Natural killer cell (primary cell): ENCODE results near the gene GIMAP8. TPM values are rescaled to one million over a fixed set of nuclear protein-coding genes. Genes with fewer than 3 reads are reported as not detected.
A peak's percentile ranks its signal among the peaks of the same experiment; 100 is the strongest.

Experiments used
- ATAC-seq, 3 donors: fragments of 150-1000 bp in 2 of 3; fragments of 200-7000 bp in 1 of 3; cut with Tn5 transposase; 1 replicate in 1 of 3; 2 replicates in 2 of 3; pipeline ENCODE4 v1.10.0; 2021; ENCODE audit warnings: mild to moderate bottlenecking in 2 of 3, moderate library complexity in 2 of 3
- DNase-seq, 2 donors: peaks; one replicate each; pipeline versions ENCODE4 v3.0.0 to v3.0.0-alpha.2; 2013 to 2021; ENCODE audit warnings: mixed read lengths in 1 of 2
- H3K27ac ChIP-seq: one replicate; pipeline ENCODE4 v1.5.1; 2013; ENCODE audit warnings: mild to moderate bottlenecking, low read length
- H3K27me3 ChIP-seq: one replicate; pipeline ENCODE4 v1.6.1; 2013; ENCODE audit warnings: low read length; ENCODE audit not compliant: control insufficient read depth, insufficient read depth
- H3K36me3 ChIP-seq: one replicate; pipeline ENCODE4 v1.6.1; 2013; ENCODE audit warnings: low read length; ENCODE audit not compliant: control insufficient read depth, insufficient read depth
- H3K4me1 ChIP-seq: one replicate; pipeline ENCODE4 v1.6.1; 2013; ENCODE audit warnings: low read length; ENCODE audit not compliant: control insufficient read depth, insufficient read depth
- H3K4me3 ChIP-seq: one replicate; pipeline ENCODE4 v1.5.1; 2013; ENCODE audit warnings: low read length
- H3K9me3 ChIP-seq: one replicate; pipeline ENCODE4 v1.6.1; 2013; ENCODE audit warnings: low read length; ENCODE audit not compliant: control insufficient read depth, insufficient read depth
- H3K27ac Mint-ChIP-seq, 2 donors: one replicate each; pipeline ENCODE4 v1.8.0; 2022; ENCODE audit warnings: mild to moderate bottlenecking in 2 of 2, mixed read lengths in 2 of 2, moderate library complexity in 1 of 2
- H3K27me3 Mint-ChIP-seq, 2 donors: one replicate each; pipeline ENCODE4 v1.8.0; 2022; ENCODE audit warnings: low read depth in 2 of 2, mixed read lengths in 2 of 2
- H3K36me3 Mint-ChIP-seq: one replicate; pipeline ENCODE4 v1.8.0; 2022; ENCODE audit warnings: mixed read lengths
- H3K4me1 Mint-ChIP-seq, 2 donors: one replicate each; pipeline ENCODE4 v1.8.0; 2022; ENCODE audit warnings: mixed read lengths in 2 of 2
- H3K4me3 Mint-ChIP-seq: one replicate; pipeline ENCODE4 v1.8.0; 2022; ENCODE audit warnings: mild to moderate bottlenecking, moderate library complexity, mixed read lengths
- H3K9me3 Mint-ChIP-seq, 2 donors: one replicate each; pipeline ENCODE4 v1.8.0; 2022; ENCODE audit warnings: mixed read lengths in 2 of 2
- WGBS: methylation state at CpG from one replicate; pipeline ENCODE4 v1.1.7; 2013; ENCODE audit warnings: missing lambda C conversion rate; ENCODE audit not compliant: insufficient coverage; 5-methylcytosine and 5-hydroxymethylcytosine counted together
- intact Hi-C: fragments of 100-400 bp; cut with micrococcal nuclease; formaldehyde crosslinking; loops from one replicate; pipeline ENCODE4 v1.14.2; 2022
- total RNA-seq, 4 donors: library from RNA; stranded (reverse); fragments of 120-200 nt in 1 of 4; gene quantifications; one replicate each; pipeline versions ENCODE4 v1.2.3 to v1.2.4, GENCODE V29; 2013 to 2022
- TF ChIP-seq, protein P1 (sequence below): fragments of 200-600 bp; IDR thresholded peaks from one replicate; pipeline ENCODE4 v1.8.0; 2022; ENCODE audit warnings: antibody characterized with exemption

GIMAP8 gene
- total RNA-seq, 3 donors from 2014 or later (not counting 1 experiment from before 2014, with no cell fraction given), result 6.7 to 17.7 (median 8.4) TPM

DNA sequence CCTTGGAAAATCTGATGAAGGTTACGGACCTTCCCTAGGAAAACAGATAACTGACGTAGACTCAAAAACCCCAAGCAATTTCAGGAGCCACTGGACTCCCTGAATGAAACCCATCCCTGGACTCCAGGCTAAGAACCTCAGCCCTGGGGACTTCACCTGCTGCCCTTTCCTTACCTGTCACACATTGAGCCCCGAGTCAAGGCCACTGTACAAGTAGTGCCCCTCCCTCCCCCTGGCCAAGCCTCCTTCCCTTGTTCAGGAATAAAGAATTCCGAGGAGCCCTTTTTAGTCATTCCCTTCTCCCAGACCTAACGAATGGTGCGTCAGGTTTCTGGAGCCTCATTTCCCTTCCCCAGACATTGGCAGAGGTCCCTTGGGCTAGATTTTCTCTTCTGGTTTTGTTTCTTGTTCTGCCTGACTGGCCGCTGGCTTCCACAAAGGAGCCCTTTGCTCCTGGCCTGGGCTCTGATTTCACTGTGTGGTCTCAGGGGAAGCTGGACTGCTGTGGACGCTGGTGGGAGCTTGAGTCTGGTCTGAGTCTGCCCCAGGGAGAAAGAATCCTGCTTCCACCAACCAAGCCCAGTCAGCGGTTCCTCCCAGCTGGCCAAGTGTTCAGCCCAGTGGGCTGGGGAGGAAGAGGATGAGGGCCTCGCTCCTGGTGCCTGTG, 39.6 kb upstream of the GIMAP8 start:
- Histone ChIP-seq H3K4me3 (no peak overlapping the region), H3K4me1 (peaks cover 24% of the 10 kb centered on the region), H3K27ac (no peak overlapping the region), H3K36me3 (peaks cover 12% of the 10 kb centered on the region), H3K9me3 (no peaks in the 10 kb centered on the region), H3K27me3 (no peaks in the 10 kb centered on the region)
- H3K27me3 Mint-ChIP-seq, result no peaks in the 10 kb centered on the region
- intact Hi-C loops, result no loop called here
- no peaks in the 10 kb centered on the region for H3K36me3 Mint-ChIP-seq
- peaks cover 20 to 23% of the 10 kb centered on the region in 2 donors for H3K4me1 Mint-ChIP-seq
- TF ChIP-seq, protein P1, sequence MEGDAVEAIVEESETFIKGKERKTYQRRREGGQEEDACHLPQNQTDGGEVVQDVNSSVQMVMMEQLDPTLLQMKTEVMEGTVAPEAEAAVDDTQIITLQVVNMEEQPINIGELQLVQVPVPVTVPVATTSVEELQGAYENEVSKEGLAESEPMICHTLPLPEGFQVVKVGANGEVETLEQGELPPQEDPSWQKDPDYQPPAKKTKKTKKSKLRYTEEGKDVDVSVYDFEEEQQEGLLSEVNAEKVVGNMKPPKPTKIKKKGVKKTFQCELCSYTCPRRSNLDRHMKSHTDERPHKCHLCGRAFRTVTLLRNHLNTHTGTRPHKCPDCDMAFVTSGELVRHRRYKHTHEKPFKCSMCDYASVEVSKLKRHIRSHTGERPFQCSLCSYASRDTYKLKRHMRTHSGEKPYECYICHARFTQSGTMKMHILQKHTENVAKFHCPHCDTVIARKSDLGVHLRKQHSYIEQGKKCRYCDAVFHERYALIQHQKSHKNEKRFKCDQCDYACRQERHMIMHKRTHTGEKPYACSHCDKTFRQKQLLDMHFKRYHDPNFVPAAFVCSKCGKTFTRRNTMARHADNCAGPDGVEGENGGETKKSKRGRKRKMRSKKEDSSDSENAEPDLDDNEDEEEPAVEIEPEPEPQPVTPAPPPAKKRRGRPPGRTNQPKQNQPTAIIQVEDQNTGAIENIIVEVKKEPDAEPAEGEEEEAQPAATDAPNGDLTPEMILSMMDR, result no peak
- no peaks in the 10 kb centered on the region for H3K9me3 Mint-ChIP-seq
- DNase-seq (no peak), ATAC-seq (no peak)
- 96% methylated on average over 10 of the region's 10 CpGs for WGBS
- H3K27ac Mint-ChIP-seq, result peak overlapping the region in 1 of 2 donors; percentile 36
- no peak overlapping the region for H3K4me3 Mint-ChIP-seq

DNA sequence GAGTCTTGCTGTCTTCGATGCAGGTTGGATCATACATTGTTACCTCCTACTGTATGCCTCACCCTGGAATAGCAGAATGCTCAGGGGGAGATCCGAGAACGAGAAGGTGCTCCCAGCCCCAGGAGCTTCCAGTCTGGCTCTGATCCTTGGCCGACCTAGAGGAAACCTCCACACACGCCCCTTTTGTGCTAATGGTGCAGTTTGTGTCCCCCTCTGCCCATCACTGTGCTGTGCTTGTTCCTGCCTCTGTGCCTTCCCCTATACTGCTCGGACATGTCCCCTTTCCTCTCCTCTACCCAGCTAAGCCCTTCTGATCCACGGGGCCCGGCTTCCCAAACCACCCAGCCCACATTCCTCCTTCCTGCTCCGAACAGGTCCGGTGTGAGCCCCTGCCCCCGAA, 38.8 kb upstream of the GIMAP8 start:
- TF ChIP-seq, protein P1, result no peak
- H3K9me3 Mint-ChIP-seq, result no peaks in the 10 kb centered on the region
- H3K36me3 Mint-ChIP-seq, result no peaks in the 10 kb centered on the region
- intact Hi-C loops, result no loop called here
- H3K4me1 ChIP-seq, result peaks cover 16% of the 10 kb centered on the region
- peaks cover 12% of the 10 kb centered on the region for H3K36me3 ChIP-seq
- no peaks in the 10 kb centered on the region for H3K27me3 ChIP-seq
- WGBS, result 90% methylated on average over 11 of the region's 11 CpGs
- H3K27ac ChIP-seq, result no peak overlapping the region
- DNase-seq (no peak), ATAC-seq (no peak)
- H3K4me1 Mint-ChIP-seq, result peaks cover 13 to 15% of the 10 kb centered on the region in 2 donors
- no peaks in the 10 kb centered on the region for H3K27me3 Mint-ChIP-seq
- H3K9me3 ChIP-seq, result no peaks in the 10 kb centered on the region
- no peak overlapping the region for H3K27ac Mint-ChIP-seq
- no peak overlapping the region for H3K4me3 Mint-ChIP-seq
- no peak overlapping the region for H3K4me3 ChIP-seq

DNA sequence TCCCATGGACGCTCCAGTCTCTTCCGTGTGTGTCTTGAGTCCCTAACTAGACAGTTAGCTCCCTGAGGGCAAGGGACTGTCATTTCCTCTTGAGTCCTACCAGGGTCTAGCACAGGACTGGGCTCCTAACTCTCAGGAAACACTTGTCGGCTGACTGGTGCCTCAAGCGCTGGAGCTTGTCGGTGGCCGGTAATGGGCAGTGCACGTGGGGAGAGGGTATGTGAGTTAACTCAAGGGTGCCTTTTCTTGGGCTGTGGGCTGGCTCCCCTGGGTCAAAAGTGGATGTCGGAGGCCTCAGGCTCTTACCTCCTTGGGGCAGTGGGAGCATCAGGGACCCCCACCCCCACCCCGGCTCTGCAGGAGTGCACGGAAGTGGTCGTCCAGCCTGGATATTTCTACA, 38.4 kb upstream of the GIMAP8 start:
- Histone ChIP-seq H3K36me3 (peaks cover 12% of the 10 kb centered on the region), H3K4me1 (peaks cover 14% of the 10 kb centered on the region), H3K27me3 (no peaks in the 10 kb centered on the region), H3K27ac (no peak overlapping the region), H3K9me3 (no peaks in the 10 kb centered on the region), H3K4me3 (no peak overlapping the region)
- H3K9me3 Mint-ChIP-seq, result no peaks in the 10 kb centered on the region
- intact Hi-C loops, result no loop called here
- DNase-seq (no peak), ATAC-seq (no peak)
- H3K4me3 Mint-ChIP-seq, result no peak overlapping the region
- TF ChIP-seq, protein P1, result no peak
- WGBS, result 97% methylated on average over 11 of the region's 11 CpGs
- no peaks in the 10 kb centered on the region for H3K36me3 Mint-ChIP-seq
- no peaks in the 10 kb centered on the region for H3K27me3 Mint-ChIP-seq
- H3K4me1 Mint-ChIP-seq, result peaks cover 8 to 11% of the 10 kb centered on the region in 2 donors
- H3K27ac Mint-ChIP-seq, result no peak overlapping the region
